ENCODE results near the gene SLC47A1.

DNA sequence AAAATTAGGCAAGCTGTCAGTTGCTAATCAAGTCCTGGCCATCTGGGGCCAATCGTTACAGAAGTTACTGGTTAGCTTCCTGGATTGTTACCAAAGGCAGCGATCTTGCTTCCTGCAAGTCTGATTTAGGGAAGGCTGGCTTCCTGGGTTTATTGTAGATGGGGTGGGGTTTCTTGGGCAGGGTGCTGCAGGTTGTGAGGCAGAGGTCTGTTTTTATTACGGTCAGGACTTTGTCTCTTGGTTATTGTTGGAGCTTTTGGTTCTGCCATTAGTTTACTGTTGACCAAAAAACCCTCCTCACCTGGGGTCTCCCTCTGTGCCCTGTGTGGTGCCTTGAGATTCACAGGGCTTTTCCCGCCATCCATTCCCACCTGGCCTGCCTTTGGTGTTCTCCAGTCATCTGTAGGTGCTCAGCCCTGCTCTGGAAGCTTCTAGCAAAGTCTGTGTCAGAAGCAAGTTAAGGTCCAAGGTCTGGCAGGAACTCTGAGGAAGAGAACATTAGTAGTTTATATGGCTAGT lies 36.9 kb downstream of the SLC47A1 start:
- TF ChIP-seq FOS (IDR thresholded peaks at IDR 0.05; ENCODE audit: borderline replicate concordance, extremely low read depth, insufficient read length) (no peak), RFX5 (IDR thresholded peaks at IDR 0.05; ENCODE audit: low read depth, low read length) (no peak), MYC (IDR thresholded peaks at IDR 0.05; ENCODE audit: insufficient read depth, insufficient read length, insufficient replicate concordance, low read length, severe bottlenecking) (no peak), BRCA1 (IDR thresholded peaks at IDR 0.05; ENCODE audit: low read depth, low read length) (no peak), SMC3 (IDR thresholded peaks at IDR 0.05; ENCODE audit: borderline replicate concordance, low read length) (no peak), IKZF1 (conservative IDR thresholded peaks at IDR 0.05) (no peak), CEBPB (IDR thresholded peaks at IDR 0.05; ENCODE audit: borderline replicate concordance in 1 of 2, low read depth in 2 of 2, low read length in 2 of 2) (no peak), EGR1 (IDR thresholded peaks at IDR 0.05; ENCODE audit: borderline replicate concordance in 1 of 2, low read depth in 2 of 2, low read length in 2 of 2) (no peak), HCFC1 (IDR thresholded peaks at IDR 0.05; ENCODE audit: low read length) (no peak)
- TF ChIP-seq, protein P1, sequence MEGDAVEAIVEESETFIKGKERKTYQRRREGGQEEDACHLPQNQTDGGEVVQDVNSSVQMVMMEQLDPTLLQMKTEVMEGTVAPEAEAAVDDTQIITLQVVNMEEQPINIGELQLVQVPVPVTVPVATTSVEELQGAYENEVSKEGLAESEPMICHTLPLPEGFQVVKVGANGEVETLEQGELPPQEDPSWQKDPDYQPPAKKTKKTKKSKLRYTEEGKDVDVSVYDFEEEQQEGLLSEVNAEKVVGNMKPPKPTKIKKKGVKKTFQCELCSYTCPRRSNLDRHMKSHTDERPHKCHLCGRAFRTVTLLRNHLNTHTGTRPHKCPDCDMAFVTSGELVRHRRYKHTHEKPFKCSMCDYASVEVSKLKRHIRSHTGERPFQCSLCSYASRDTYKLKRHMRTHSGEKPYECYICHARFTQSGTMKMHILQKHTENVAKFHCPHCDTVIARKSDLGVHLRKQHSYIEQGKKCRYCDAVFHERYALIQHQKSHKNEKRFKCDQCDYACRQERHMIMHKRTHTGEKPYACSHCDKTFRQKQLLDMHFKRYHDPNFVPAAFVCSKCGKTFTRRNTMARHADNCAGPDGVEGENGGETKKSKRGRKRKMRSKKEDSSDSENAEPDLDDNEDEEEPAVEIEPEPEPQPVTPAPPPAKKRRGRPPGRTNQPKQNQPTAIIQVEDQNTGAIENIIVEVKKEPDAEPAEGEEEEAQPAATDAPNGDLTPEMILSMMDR (IDR thresholded peaks at IDR 0.05 in 2 of 3, conservative IDR thresholded peaks at IDR 0.05 in 1 of 3; ENCODE audit: control insufficient read depth in 2 of 3, extremely low read depth in 1 of 3, insufficient read depth in 1 of 3, low read depth in 3 of 3, low read length in 3 of 3), result no peak
- TF ChIP-seq, protein P2, sequence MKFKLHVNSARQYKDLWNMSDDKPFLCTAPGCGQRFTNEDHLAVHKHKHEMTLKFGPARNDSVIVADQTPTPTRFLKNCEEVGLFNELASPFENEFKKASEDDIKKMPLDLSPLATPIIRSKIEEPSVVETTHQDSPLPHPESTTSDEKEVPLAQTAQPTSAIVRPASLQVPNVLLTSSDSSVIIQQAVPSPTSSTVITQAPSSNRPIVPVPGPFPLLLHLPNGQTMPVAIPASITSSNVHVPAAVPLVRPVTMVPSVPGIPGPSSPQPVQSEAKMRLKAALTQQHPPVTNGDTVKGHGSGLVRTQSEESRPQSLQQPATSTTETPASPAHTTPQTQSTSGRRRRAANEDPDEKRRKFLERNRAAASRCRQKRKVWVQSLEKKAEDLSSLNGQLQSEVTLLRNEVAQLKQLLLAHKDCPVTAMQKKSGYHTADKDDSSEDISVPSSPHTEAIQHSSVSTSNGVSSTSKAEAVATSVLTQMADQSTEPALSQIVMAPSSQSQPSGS (IDR thresholded peaks at IDR 0.05; ENCODE audit: low read length), result no peak
- TF ChIP-seq, protein P3, sequence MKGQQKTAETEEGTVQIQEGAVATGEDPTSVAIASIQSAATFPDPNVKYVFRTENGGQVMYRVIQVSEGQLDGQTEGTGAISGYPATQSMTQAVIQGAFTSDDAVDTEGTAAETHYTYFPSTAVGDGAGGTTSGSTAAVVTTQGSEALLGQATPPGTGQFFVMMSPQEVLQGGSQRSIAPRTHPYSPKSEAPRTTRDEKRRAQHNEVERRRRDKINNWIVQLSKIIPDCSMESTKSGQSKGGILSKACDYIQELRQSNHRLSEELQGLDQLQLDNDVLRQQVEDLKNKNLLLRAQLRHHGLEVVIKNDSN (IDR thresholded peaks at IDR 0.05; ENCODE audit: borderline replicate concordance, extremely low read length, insufficient read depth, low read depth, low read length), result no peak

Data from GM12878 (cell line).